Islet of Langerhans (tissue), 1 donor: ENCODE measurements around the gene DPP6.

ENCODE experiments used
- FAIRE-seq: peaks from one replicate; lab custom pipeline; 2011; peaks lifted over from hg19 to GRCh38; lab: Jason Lieb, UNC

The DPP6 gene

GRCh38 chr7:154598864-154599263, 546.7 kb downstream of the DPP6 start:
- no peak for FAIRE-seq

- no peak for FAIRE-seq
Observed at GRCh38 chr7:154610903-154611302, 558.7 kb downstream of the DPP6 start.

GRCh38 chr7:154613811-154614210, 561.6 kb downstream of the DPP6 start:
- no peak for FAIRE-seq

GRCh38 chr7:154620141-154620755, 568.0 kb downstream of the DPP6 start:
- FAIRE-seq = no peak

- FAIRE-seq = no peak
Observed at GRCh38 chr7:154623399-154623798, 571.2 kb downstream of the DPP6 start.

- no peak for FAIRE-seq
Observed at GRCh38 chr7:154627646-154628290, 575.6 kb downstream of the DPP6 start.

GRCh38 chr7:154628556-154628955, 576.4 kb downstream of the DPP6 start:
- FAIRE-seq = no peak

GRCh38 chr7:154631162-154631561, 579.0 kb downstream of the DPP6 start:
- no peak for FAIRE-seq

GRCh38 chr7:154633641-154634040, 581.4 kb downstream of the DPP6 start:
- FAIRE-seq = no peak

- no peak for FAIRE-seq
Observed at GRCh38 chr7:154638286-154638685, 586.1 kb downstream of the DPP6 start.

- FAIRE-seq = peak; percentile 13
Observed at GRCh38 chr7:154640266-154640865, 588.2 kb downstream of the DPP6 start.

- no peak for FAIRE-seq
Observed at GRCh38 chr7:154640917-154641316, 588.7 kb downstream of the DPP6 start.

- FAIRE-seq = no peak
Observed at GRCh38 chr7:154644366-154644765, 592.2 kb downstream of the DPP6 start.

- FAIRE-seq = no peak
Observed at GRCh38 chr7:154646126-154647013, 594.2 kb downstream of the DPP6 start.

- FAIRE-seq = peak; percentile 79
Observed at GRCh38 chr7:154647625-154648024, 595.4 kb downstream of the DPP6 start.

- no peak for FAIRE-seq
Observed at GRCh38 chr7:154649015-154649414, 596.8 kb downstream of the DPP6 start.

- FAIRE-seq = no peak
Observed at GRCh38 chr7:154649434-154649833, 597.2 kb downstream of the DPP6 start.

- FAIRE-seq = no peak
Observed at GRCh38 chr7:154650275-154650674, 598.1 kb downstream of the DPP6 start.

GRCh38 chr7:154651501-154651900, 599.3 kb downstream of the DPP6 start:
- FAIRE-seq = no peak

- no peak for FAIRE-seq
Observed at GRCh38 chr7:154652564-154652963, 600.4 kb downstream of the DPP6 start.

GRCh38 chr7:154653281-154653680, 601.1 kb downstream of the DPP6 start:
- FAIRE-seq = no peak

- no peak for FAIRE-seq
Observed at GRCh38 chr7:154656618-154657017, 604.4 kb downstream of the DPP6 start.

GRCh38 chr7:154666768-154667167, 614.6 kb downstream of the DPP6 start:
- FAIRE-seq = no peak
